ENCODE results near the gene POT1.
"Not testable (repeated sequence)": the region's sequence is repeated elsewhere in the genome, so short reads cannot be mapped to it uniquely, and the experiment has no call there.

The POT1 gene, protein sequence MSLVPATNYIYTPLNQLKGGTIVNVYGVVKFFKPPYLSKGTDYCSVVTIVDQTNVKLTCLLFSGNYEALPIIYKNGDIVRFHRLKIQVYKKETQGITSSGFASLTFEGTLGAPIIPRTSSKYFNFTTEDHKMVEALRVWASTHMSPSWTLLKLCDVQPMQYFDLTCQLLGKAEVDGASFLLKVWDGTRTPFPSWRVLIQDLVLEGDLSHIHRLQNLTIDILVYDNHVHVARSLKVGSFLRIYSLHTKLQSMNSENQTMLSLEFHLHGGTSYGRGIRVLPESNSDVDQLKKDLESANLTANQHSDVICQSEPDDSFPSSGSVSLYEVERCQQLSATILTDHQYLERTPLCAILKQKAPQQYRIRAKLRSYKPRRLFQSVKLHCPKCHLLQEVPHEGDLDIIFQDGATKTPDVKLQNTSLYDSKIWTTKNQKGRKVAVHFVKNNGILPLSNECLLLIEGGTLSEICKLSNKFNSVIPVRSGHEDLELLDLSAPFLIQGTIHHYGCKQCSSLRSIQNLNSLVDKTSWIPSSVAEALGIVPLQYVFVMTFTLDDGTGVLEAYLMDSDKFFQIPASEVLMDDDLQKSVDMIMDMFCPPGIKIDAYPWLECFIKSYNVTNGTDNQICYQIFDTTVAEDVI

DNA sequence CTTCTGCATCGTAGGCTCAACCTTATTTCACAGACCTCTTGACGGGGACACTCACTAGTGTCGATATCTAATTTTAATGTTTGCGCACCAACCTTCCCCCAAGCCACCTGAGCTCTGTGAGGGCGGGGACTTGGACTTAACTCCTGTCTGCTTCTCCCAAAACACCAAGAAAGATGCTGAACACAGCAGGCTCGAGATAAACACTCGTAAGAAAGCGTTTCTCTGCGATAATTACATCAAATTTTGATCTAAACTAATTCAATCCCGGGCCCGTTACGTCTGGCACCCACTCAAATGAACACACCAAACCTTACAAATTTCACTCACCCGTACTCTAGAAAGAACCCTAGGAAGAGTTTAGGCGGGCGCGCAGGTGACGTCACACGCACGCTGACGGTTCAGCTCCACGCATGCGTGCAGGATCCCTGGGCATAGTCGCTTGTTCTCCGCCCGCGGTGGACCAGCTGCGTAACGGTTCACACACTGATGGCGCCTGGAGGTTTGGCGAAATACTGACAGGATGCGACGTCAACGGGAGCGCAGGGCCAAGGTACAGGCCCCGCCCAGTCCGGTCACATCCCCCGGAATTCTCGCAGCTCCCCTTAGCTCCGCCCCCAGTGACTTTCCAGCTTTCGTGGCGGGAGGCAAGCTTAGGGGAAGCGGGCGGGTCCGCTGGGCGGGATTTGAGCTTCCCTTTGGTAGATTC, at the start of gene POT1:
Gene POT1, minus strand, starts transcription at position 359 of the 706 bp plus-strand sequence. CDS start 32,652 bp downstream, outside the sequence.
- Histone ChIP-seq H3K27me3 (ENCODE audit: insufficient read depth, low read length) (no peaks in the 10 kb centered on the region), H3K36me3 (ENCODE audit: insufficient read depth, low read length) (peaks cover 16% of the 10 kb centered on the region), H3K9me3 (ENCODE audit: low read length) (no peaks in the 10 kb centered on the region), H3K4me3 (ENCODE audit: low read length) (peak within 1 kb of the TSS; percentile 78), H3K4me1 (ENCODE audit: insufficient read depth, low read length) (peaks cover 12% of the 10 kb centered on the region), H2AFZ (ENCODE audit: low read depth, low read length) (peak within 1 kb of the TSS; percentile 66)

DNA sequence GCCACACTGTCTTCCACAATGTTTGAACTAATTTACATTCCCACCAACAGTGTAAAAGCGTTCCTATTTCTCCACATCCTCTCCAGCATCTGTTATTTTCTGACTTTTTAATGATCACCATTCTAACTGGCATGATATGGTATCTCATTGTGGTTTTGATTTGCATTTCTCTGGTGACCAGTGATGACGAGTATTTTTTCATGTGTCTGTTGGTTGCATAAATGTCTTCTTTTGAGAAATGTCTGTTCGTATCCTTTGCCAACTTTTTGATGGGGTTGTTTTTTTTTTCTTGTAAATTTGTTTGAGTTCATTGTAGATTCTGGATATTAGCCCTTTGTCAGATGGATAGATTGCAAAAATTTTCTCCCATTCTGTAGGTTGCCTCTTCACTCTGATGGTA, 45.5 kb upstream of the POT1 start:
- not testable (repeated sequence) for H3K4me3 ChIP-seq (ENCODE audit: low read length); H3K27me3 ChIP-seq (ENCODE audit: insufficient read depth, low read length); H3K9me3 ChIP-seq (ENCODE audit: low read length); H2AFZ ChIP-seq (ENCODE audit: low read depth, low read length); H3K36me3 ChIP-seq (ENCODE audit: insufficient read depth, low read length); H3K4me1 ChIP-seq (ENCODE audit: insufficient read depth, low read length)

DNA sequence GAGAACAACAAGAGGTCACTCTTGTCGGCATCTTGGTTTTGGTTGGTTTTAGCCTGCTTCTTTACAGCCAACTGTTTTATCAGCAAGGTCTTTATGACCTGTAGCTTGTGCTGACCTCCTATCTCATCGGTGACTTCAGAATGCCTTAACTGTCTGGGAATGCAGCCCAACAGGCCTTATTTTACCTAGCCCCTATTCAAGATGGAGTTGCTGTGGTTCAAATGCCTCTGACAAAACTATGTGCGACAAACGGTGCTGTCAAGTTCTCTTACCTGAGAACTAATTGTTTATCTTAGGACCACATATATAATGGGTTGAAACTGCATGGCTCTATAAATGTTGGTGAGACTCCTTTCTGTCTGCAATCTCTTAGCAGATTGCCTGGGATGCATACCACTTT, 35.9 kb upstream of the POT1 start:
- Histone ChIP-seq H3K27me3 (ENCODE audit: insufficient read depth, low read length) (no peaks in the 10 kb centered on the region), H3K9me3 (ENCODE audit: low read length) (no peaks in the 10 kb centered on the region), H3K36me3 (ENCODE audit: insufficient read depth, low read length) (no peaks in the 10 kb centered on the region), H3K4me1 (ENCODE audit: insufficient read depth, low read length) (no peaks in the 10 kb centered on the region), H2AFZ (ENCODE audit: low read depth, low read length) (no peak overlapping the region), H3K4me3 (ENCODE audit: low read length) (no peak overlapping the region)

DNA sequence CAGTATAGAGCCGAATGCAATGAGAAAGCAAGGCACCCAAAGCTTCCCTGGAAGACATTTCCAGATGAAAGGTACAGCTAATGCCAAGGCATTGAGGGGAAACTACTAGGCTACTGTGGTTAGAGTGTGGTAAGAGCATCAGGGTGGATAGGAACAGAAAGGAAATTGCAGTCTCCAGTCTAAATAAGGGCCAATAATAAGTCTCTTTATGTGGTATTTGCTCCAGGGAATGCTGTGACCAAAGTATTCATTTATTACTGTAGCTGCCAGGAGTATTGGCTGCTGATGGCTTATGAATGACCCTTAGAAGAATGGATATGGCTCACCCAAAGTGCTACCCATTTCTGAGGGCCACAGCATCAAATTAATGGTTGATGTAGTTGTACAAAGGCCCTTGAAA, 30.1 kb upstream of the POT1 start:
- Histone ChIP-seq H3K4me1 (ENCODE audit: insufficient read depth, low read length) (peaks cover 4% of the 10 kb centered on the region), H3K27me3 (ENCODE audit: insufficient read depth, low read length) (no peaks in the 10 kb centered on the region), H3K36me3 (ENCODE audit: insufficient read depth, low read length) (no peaks in the 10 kb centered on the region), H2AFZ (ENCODE audit: low read depth, low read length) (no peak overlapping the region), H3K9me3 (ENCODE audit: low read length) (peaks cover 5% of the 10 kb centered on the region), H3K4me3 (ENCODE audit: low read length) (no peak overlapping the region)

DNA sequence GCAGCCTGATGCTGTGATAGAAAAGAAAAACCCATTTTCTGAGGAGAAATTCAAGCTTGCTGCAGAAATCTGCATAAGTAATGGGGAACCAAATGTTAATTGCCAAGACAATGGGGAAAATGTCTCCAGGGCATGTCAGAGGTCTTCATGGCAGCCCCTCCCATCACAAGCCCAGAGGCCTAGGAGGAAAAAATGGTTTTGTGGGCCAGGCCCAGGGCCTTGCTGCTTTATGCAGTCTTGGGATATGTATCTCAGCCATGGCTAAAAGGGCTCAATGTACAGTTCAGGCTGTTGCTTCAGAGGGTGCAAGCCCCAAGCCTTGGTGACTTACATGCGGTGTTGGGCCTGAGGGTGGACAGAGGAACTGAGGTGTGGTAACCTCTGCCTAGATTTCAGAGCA, 28.3 kb upstream of the POT1 start:
- not testable (repeated sequence) for H3K4me3 ChIP-seq (ENCODE audit: low read length); H3K27me3 ChIP-seq (ENCODE audit: insufficient read depth, low read length)

DNA sequence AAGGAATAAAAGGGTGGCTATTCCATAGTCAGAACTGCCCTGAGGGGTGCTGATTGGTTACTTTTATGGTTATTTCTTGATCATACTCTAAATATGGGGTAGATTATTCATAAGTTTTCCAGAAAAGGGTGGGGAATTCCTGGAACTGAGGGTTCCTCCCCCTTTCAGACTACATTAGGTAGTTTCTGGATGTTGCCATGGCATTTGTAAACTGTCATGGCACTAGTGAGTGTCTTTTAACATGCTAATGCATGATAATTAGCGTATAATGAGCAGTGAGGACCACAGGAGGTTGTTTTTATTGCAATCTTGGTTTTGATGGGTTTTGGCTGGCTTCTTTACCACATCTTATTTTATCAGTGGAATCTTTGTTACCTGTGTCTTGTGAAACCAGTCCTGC, 26.5 kb upstream of the POT1 start:
- Histone ChIP-seq H3K27me3 (ENCODE audit: insufficient read depth, low read length) (no peaks in the 10 kb centered on the region), H2AFZ (ENCODE audit: low read depth, low read length) (no peak overlapping the region)

More for the DNA sequence above, 28.3 kb upstream of the POT1 start:
- H2AFZ ChIP-seq (ENCODE audit: low read depth, low read length); H3K4me1 ChIP-seq (ENCODE audit: insufficient read depth, low read length); H3K9me3 ChIP-seq (ENCODE audit: low read length); H3K36me3 ChIP-seq (ENCODE audit: insufficient read depth, low read length): not testable (repeated sequence)

DNA sequence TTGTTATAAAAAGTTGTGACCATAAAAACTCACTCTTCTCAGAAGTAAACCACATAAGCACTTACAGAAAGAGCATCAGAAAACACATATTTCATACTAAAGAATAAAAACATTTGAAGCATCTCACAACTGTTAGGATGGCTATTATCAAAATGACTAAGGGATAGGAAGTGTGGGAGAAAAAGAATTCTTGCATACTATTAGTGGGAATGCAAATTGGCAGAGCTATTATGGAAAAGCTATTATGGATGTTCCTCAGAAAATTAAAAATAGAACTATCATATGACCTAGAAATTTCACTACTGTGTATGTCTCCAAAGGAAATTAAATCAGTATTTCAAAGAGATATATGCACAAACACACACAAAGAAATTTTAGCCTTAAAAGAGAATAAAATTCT, 25.2 kb upstream of the POT1 start:
- no peak overlapping the region for H3K4me3 ChIP-seq (ENCODE audit: low read length)
- H3K36me3 ChIP-seq (ENCODE audit: insufficient read depth, low read length), result no peaks in the 10 kb centered on the region
- H3K9me3 ChIP-seq (ENCODE audit: low read length), result peaks cover 5% of the 10 kb centered on the region
- peaks cover 4% of the 10 kb centered on the region for H3K4me1 ChIP-seq (ENCODE audit: insufficient read depth, low read length)
- H2AFZ ChIP-seq (ENCODE audit: low read depth, low read length), result no peak overlapping the region
- H3K27me3 ChIP-seq (ENCODE audit: insufficient read depth, low read length), result no peaks in the 10 kb centered on the region

More for the DNA sequence above, 26.5 kb upstream of the POT1 start:
- Histone ChIP-seq H3K4me3 (ENCODE audit: low read length) (no peak overlapping the region), H3K4me1 (ENCODE audit: insufficient read depth, low read length) (peaks cover 4% of the 10 kb centered on the region), H3K9me3 (ENCODE audit: low read length) (peaks cover 5% of the 10 kb centered on the region), H3K36me3 (ENCODE audit: insufficient read depth, low read length) (no peaks in the 10 kb centered on the region)

DNA sequence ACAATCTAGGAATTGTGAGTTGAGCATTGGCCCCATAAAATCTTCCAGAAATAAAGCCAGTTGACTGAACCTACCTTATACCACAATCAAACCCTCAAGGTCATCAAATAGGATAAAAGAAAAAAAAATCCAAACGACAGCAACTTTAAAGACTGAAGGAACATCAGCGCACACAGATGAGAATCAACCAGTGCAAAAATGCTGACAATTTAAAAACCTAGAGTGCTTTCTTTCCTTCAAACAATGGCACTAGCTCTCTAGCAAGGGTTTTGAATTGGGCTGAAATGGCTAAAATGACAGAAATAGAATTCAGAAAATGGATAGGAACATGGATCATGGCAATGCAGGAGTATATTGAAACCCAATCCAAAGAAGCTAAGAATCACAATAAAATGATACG, 16.1 kb upstream of the POT1 start:
- Histone ChIP-seq H3K9me3 (ENCODE audit: low read length) (no peaks in the 10 kb centered on the region), H3K4me1 (ENCODE audit: insufficient read depth, low read length) (no peaks in the 10 kb centered on the region), H3K36me3 (ENCODE audit: insufficient read depth, low read length) (no peaks in the 10 kb centered on the region), H2AFZ (ENCODE audit: low read depth, low read length) (no peak overlapping the region), H3K27me3 (ENCODE audit: insufficient read depth, low read length) (no peaks in the 10 kb centered on the region), H3K4me3 (ENCODE audit: low read length) (no peak overlapping the region)

DNA sequence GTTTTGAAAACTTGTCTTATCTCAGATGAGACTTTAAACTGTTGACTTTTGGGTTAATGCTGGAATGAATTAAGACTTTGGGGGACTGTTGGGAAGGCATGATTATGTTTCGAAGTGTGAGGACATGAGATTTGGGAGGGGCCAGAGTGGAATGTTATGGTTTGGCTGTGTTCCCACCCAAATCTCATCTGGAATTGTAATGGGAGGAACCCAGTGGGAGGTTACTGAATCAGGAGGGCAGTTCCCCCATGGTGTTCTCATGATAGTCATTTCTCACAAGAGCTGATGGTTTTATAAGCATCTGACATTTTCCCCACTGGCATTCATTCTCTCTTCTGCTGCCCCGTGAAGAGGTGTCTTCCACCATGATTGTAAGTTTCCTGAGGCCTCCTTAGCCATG, 13.8 kb upstream of the POT1 start:
- H3K36me3 ChIP-seq (ENCODE audit: insufficient read depth, low read length), result no peaks in the 10 kb centered on the region
- peaks cover 4% of the 10 kb centered on the region for H3K4me1 ChIP-seq (ENCODE audit: insufficient read depth, low read length)
- no peak overlapping the region for H2AFZ ChIP-seq (ENCODE audit: low read depth, low read length)
- no peaks in the 10 kb centered on the region for H3K27me3 ChIP-seq (ENCODE audit: insufficient read depth, low read length)
- no peak overlapping the region for H3K4me3 ChIP-seq (ENCODE audit: low read length)
- no peaks in the 10 kb centered on the region for H3K9me3 ChIP-seq (ENCODE audit: low read length)

DNA sequence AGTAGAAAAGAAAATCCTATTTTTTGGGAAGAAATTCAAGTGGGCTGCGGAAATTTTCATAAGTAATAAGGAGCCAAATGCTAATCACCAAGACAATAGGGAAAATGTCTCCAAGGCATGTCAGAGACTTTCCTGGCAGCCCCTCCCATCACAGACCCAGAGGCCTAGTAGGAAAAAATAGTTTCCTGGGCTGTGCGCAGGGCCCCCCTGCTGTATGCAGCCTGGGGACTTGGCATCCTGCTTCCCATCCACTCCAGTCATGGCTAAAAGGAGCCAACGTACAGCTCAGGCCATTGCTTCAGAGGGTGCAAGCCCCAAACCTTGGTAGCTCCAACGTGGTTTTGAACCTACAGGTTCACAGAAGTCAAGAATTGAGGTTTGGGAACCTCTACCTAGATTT, 12.8 kb upstream of the POT1 start:
- H3K4me1 ChIP-seq (ENCODE audit: insufficient read depth, low read length), result peaks cover 8% of the 10 kb centered on the region
- H3K36me3 ChIP-seq (ENCODE audit: insufficient read depth, low read length), result no peaks in the 10 kb centered on the region
- H3K4me3 ChIP-seq (ENCODE audit: low read length), result no peak overlapping the region
- H3K27me3 ChIP-seq (ENCODE audit: insufficient read depth, low read length), result no peaks in the 10 kb centered on the region
- H3K9me3 ChIP-seq (ENCODE audit: low read length), result no peaks in the 10 kb centered on the region
- no peak overlapping the region for H2AFZ ChIP-seq (ENCODE audit: low read depth, low read length)

DNA sequence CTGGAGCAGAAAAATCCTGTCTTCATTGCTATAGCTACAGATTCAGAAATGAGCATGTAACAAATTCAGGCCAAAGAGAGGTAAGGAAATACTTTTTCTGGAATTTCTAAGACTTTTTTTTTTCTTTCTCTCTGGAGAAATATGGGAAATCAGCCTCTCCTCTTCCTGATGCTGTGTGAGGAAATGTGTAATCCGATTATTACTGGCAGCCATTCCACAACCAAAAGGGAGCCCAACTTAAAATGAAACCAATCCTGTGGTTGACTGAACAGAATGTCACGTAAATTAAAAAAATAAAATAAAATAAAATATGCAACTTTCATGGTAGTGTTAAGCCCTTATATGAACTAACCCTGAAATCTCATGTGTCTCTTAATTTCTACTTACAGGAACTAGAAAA, 10.7 kb upstream of the POT1 start:
- H3K9me3 ChIP-seq (ENCODE audit: low read length), result no peaks in the 10 kb centered on the region
- H3K27me3 ChIP-seq (ENCODE audit: insufficient read depth, low read length), result no peaks in the 10 kb centered on the region
- H2AFZ ChIP-seq (ENCODE audit: low read depth, low read length), result no peak overlapping the region
- no peak overlapping the region for H3K4me3 ChIP-seq (ENCODE audit: low read length)
- H3K4me1 ChIP-seq (ENCODE audit: insufficient read depth, low read length), result peaks cover 8% of the 10 kb centered on the region
- no peaks in the 10 kb centered on the region for H3K36me3 ChIP-seq (ENCODE audit: insufficient read depth, low read length)

DNA sequence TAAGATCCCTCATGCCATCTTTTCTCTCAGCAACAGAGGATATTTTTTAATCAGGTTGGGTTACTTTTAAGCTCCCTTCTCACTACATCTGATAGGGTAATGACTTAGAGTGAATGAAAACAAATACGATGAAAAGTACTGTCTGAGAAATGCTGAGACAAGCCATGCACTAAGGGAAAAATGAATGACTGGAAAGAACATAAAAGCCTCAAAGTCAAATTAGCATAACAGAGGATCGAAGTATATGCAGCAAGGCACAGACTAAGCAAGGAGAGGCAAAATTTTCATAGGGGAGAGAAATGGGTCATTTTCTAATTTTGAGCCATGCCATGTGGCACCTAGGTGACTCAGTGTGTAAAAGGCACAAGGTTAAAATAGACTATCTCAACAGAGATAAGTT, 8.5 kb upstream of the POT1 start:
- Histone ChIP-seq H3K4me3 (ENCODE audit: low read length) (no peak overlapping the region), H3K4me1 (ENCODE audit: insufficient read depth, low read length) (peaks cover 8% of the 10 kb centered on the region)

DNA sequence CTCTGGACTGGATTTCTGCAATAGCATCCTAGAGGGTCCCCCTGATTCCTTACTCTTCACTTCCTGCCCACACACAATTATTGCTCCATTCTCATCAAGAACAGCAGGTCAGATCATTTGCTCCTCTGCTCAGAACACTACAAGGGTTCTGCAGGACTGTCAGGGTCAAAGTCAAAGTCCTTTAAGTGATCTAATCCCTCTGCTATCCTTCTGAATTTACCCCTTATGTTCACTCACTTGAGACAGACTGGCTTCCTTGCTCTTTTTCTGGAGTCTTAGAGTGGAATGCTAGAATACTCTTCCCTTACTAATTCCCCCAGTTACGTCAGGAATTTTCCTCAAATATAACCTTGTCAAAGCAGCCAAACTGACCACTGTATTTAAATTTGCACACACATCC, 7.5 kb upstream of the POT1 start:
- H3K9me3 ChIP-seq (ENCODE audit: low read length), result no peaks in the 10 kb centered on the region
- peaks cover 8% of the 10 kb centered on the region for H3K4me1 ChIP-seq (ENCODE audit: insufficient read depth, low read length)
- H2AFZ ChIP-seq (ENCODE audit: low read depth, low read length), result no peak overlapping the region
- no peaks in the 10 kb centered on the region for H3K27me3 ChIP-seq (ENCODE audit: insufficient read depth, low read length)
- H3K4me3 ChIP-seq (ENCODE audit: low read length), result no peak overlapping the region
- no peaks in the 10 kb centered on the region for H3K36me3 ChIP-seq (ENCODE audit: insufficient read depth, low read length)

More for the DNA sequence above, 8.5 kb upstream of the POT1 start:
- H3K36me3 ChIP-seq (ENCODE audit: insufficient read depth, low read length), result no peaks in the 10 kb centered on the region
- H2AFZ ChIP-seq (ENCODE audit: low read depth, low read length), result no peak overlapping the region
- no peaks in the 10 kb centered on the region for H3K27me3 ChIP-seq (ENCODE audit: insufficient read depth, low read length)
- H3K9me3 ChIP-seq (ENCODE audit: low read length), result no peaks in the 10 kb centered on the region
